WERI-Rb-1 (cell line): ENCODE measurements around the gene LYVE1.

ENCODE experiments used
- DNase-seq: peaks from one replicate; pipeline ENCODE4 v3.0.0-alpha.2; 2020
- H3K27ac ChIP-seq: fragments of 250-450 bp; sonication (Bioruptor Pico); 2 replicates; pipeline ENCODE4 v1.5.1; 2020; ENCODE audit warnings: mild to moderate bottlenecking, moderate library complexity
- H3K27me3 ChIP-seq: fragments of 250-450 bp; sonication (Bioruptor Pico); 2 replicates; pipeline ENCODE4 v1.5.1; 2021; ENCODE audit warnings: mild to moderate bottlenecking, low read depth, moderate library complexity; ENCODE audit not compliant: insufficient read depth, severe bottlenecking
- H3K36me3 ChIP-seq: fragments of 250-450 bp; sonication (Bioruptor Pico); 2 replicates; pipeline ENCODE4 v1.5.1; 2020; ENCODE audit warnings: mild to moderate bottlenecking, moderate library complexity
- H3K4me3 ChIP-seq: 2 replicates; pipeline ENCODE4 v1.5.1; 2011; ENCODE audit warnings: low read depth, mild to moderate bottlenecking, control low read depth, low read length
- H3K9me3 ChIP-seq: fragments of 250-450 bp; sonication (Bioruptor Pico); 2 replicates; pipeline ENCODE4 v1.5.1; 2021; ENCODE audit warnings: mild to moderate bottlenecking, moderate library complexity; ENCODE audit not compliant: severe bottlenecking
- CTCF ChIP-seq: IDR thresholded peaks from 2 replicates; pipeline ENCODE4 v1.5.1; 2011; ENCODE audit warnings: low read depth, mild to moderate bottlenecking, control low read depth, inconsistent platforms, low read length

LYVE1 gene

GRCh38 chr11:10543782-10544181 lies 24.7 kb downstream of the LYVE1 start:
- no peak for TF ChIP-seq CTCF
- no peak overlapping the region for H3K27ac ChIP-seq
- H3K27me3 ChIP-seq: no peaks in the 10 kb centered on the region
- H3K36me3 ChIP-seq: no peaks in the 10 kb centered on the region
- peaks cover 9% of the 10 kb centered on the region for H3K9me3 ChIP-seq
- no peak overlapping the region for H3K4me3 ChIP-seq
- no peak for DNase-seq

- TF ChIP-seq CTCF: no peak
Observed at GRCh38 chr11:10542776-10543175, 25.7 kb downstream of the LYVE1 start.

GRCh38 chr11:10541561-10541930 lies 26.9 kb downstream of the LYVE1 start:
- Histone ChIP-seq H3K4me3 (peak overlapping the region; percentile 88), H3K27ac (peak overlapping the region; percentile 84), H3K36me3 (no peaks in the 10 kb centered on the region), H3K27me3 (no peaks in the 10 kb centered on the region), H3K9me3 (peaks cover 9% of the 10 kb centered on the region)
- no peak for TF ChIP-seq CTCF
- DNase-seq: peak; percentile 30

More at GRCh38 chr11:10542776-10543175, 25.7 kb downstream of the LYVE1 start:
- Histone ChIP-seq H3K36me3 (no peaks in the 10 kb centered on the region), H3K27me3 (no peaks in the 10 kb centered on the region), H3K4me3 (no peak overlapping the region), H3K9me3 (peaks cover 9% of the 10 kb centered on the region), H3K27ac (no peak overlapping the region)
- no peak for DNase-seq

- Histone ChIP-seq H3K4me3 (peak within 1 kb of the TSS; percentile 88), H3K9me3 (peaks cover 9% of the 10 kb centered on the region), H3K36me3 (no peaks in the 10 kb centered on the region), H3K27me3 (no peaks in the 10 kb centered on the region), H3K27ac (peak within 1 kb of the TSS; percentile 84)
- DNase-seq: peak; percentile 98
- TF ChIP-seq CTCF: peak; percentile 86
Observed at GRCh38 chr11:10540915-10541560, 27.4 kb downstream of the LYVE1 start, which contains the start of gene RNF141. TSS of gene RNF141 (minus strand) at chr11:10541187. CDS start at chr11:10534158, 7,029 bp downstream.

- H3K27ac ChIP-seq: peak overlapping the region; percentile 84
- H3K4me3 ChIP-seq: peak overlapping the region; percentile 88
- H3K9me3 ChIP-seq: peaks cover 9% of the 10 kb centered on the region
- no peak for TF ChIP-seq CTCF
- H3K27me3 ChIP-seq: no peaks in the 10 kb centered on the region
- H3K36me3 ChIP-seq: no peaks in the 10 kb centered on the region
- peak; percentile 45 for DNase-seq
Observed at GRCh38 chr11:10540546-10540914, 27.9 kb downstream of the LYVE1 start.

- TF ChIP-seq CTCF: no peak
Observed at GRCh38 chr11:10539339-10539738, 29.1 kb downstream of the LYVE1 start.

More at GRCh38 chr11:10539339-10539738, 29.1 kb downstream of the LYVE1 start:
- no peak for DNase-seq
- Histone ChIP-seq H3K36me3 (no peaks in the 10 kb centered on the region), H3K4me3 (no peak overlapping the region), H3K27me3 (no peaks in the 10 kb centered on the region), H3K27ac (no peak overlapping the region), H3K9me3 (peaks cover 8% of the 10 kb centered on the region)
